GM18505 (cell line): ENCODE data around the gene BRF1.

Experiments
- ATAC-seq: cut with Tn5 transposase; IDR thresholded peaks from one replicate; pipeline ENCODE4 v1.9.1; 2021; ENCODE audit not compliant: unreplicated experiment
- POLR2A ChIP-seq: IDR thresholded peaks from 4 replicates; pipeline ENCODE4 v1.6.1; 2011; ENCODE audit warnings: borderline replicate concordance; ENCODE audit not compliant: insufficient read depth, insufficient read length; ENCODE audit errors: extremely low read depth

The BRF1 gene

DNA sequence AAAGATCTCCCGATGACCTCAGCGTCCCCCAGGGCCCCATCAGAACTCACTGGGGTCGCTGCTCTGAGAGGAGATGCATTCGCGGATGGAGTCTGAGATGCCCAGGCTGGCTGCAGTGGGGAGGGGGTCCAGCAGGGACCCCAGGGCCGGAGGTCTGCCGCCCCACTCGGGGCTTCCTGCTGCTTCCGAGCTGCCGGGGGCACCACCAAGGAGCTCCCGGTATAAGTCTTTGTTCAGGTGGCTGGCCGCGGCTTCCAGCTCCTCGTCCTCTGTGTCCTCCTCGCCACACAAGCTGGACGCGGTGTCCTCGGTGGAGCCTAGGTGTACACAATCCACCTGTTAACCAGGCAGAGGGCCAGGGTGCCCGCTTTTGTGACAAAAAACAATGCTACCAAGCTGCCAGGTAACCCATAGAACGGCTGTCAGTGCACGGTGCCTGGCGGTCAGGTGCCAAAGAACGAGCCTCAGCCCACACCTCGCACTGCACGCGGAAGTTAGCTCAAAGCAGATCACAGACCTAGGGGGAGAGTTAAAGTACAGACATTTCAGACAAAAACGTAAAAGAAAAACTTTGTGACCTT is 79.1 kb downstream of the BRF1 start:
- no peak for TF ChIP-seq POLR2A
- ATAC-seq: no peak

GRCh38 chr14:105220699-105221597 is 79.9 kb downstream of the BRF1 start:
- no peak for ATAC-seq
- no peak for TF ChIP-seq POLR2A

DNA sequence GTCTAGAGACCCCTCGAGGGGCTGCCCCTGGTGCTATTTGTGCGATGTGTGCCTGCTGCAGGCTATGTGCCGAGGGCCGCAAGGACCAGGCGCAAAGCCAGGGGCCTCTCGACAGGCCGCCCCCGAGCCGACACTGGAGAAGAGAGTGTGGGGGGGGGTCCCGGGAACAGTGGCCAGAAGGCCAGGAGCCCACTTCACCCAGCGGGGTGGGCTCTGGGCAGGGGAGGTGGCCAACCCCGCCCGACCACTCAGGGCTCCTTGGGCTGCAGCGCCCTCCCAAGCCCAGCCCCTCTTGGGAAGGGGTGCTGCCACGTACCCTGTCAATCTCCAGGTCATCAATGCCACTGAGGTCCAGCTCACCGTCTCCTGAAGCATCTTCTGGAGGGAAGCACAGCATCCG is 81.0 kb downstream of the BRF1 start:
- no peak for TF ChIP-seq POLR2A
- no peak for ATAC-seq

DNA sequence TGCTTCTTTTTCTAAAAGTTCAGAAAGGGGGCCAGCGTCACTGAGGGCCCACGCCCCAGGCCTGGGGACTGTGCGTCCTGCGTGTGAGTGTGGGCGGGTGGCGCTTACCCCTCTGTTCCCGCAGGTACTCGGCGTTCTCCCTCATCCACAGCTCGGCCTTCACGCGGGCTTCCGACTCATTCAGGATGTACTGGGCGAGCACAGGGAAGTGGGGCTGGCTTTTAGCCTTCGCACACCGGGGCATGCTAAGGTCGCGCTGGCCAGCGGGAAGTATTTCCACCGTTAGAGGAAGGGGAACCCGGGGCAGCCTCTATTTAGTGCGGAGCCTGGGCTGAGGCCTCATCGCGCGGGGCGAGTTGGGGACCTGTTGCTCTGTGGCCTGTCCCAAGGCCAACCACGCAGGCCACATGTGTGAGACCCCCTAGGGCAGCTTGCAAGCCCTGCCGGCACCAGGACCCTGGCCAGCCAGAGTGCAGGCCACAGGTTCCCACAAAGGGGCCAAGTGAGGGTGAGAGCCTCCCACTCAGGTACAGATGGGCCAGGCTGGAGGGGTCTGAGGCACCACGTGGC is 81.7 kb downstream of the BRF1 start:
- ATAC-seq: no peak
- TF ChIP-seq POLR2A: no peak

GRCh38 chr14:105218611-105219010 is 82.2 kb downstream of the BRF1 start:
- no peak for ATAC-seq
- TF ChIP-seq POLR2A: no peak

GRCh38 chr14:105217774-105218173 is 83.0 kb downstream of the BRF1 start:
- TF ChIP-seq POLR2A: no peak
- ATAC-seq: no peak

DNA sequence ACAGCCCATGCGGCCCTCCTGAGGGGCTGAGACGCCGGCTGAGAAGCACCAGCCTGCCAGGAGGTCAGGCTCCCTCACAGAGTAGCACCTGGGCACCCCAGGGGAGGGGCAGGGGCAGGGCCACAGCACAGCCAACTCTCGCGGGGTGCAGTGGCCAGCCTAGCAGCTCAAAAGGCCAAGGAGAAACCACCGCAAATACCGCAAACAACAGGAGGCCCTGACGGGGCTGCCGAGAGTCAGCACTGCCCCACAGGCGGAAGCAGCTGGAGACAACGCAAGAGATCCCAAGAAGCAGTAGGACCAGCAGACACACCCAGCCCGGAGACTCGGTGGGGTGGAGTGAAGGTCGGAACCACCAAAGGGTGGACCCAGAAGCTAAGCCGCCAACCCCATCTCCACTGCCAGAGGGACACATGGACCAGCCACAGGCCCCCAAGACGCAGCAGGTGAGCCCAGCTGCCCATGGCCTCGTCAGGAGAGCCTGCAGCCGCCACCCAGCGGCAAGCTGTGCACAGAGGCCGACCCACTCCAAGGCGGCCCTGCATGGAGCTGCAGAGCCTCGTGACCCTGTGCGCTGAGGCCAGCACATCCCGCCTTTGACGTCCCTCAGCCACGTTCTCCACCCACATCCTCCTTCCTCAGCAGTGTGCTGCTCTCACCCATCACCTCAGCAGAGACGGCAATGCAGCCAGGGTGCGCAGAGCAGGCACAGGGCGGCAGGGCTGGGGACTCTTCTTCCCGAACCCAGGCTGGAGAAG is 84.1 kb downstream of the BRF1 start:
- TF ChIP-seq POLR2A: no peak
- ATAC-seq: no peak

DNA sequence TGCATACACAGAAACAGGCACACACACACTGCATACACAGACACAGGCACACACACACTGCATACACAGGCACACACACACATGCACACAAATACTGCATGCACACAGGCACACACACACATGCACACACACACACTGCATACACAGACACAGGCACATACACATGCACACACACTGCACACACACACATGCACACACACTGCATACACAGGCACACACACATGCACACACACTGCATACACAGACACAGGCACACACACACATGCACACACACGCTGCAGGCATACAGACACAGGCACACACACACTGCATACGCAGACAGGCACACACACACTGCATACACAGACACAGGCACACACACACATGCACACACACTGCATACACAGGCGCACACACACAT is 85.2 kb downstream of the BRF1 start:
- no peak for TF ChIP-seq POLR2A
- no peak for ATAC-seq

DNA sequence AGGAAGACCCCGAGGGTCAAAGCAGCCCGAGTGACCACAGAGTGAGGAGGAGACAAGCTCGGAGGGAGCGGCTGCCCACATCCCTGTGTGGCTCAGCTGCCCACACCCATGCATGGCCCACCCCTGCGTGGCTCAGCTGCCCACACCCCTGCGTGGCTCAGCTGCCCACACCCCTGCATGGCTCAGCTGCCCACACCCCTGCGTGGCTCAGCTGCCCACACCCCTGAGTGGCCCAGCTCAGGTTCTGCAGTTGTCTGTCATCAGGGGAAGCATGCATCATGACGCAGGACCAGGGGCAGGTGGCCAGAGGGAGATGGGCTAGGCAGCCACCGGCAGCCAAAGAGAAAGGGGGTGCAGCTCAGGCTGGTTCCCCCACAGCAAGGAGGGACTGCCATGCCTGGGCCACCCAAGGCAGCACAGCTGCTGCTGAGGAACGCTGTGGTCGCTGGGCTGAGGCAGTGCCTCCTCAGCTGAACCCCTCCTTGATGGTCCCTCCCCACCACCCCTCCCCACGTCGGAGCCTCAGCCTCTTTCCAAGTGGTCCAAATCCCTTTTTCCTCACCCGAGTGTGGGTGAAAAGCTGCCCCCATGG is 86.4 kb downstream of the BRF1 start:
- no peak for TF ChIP-seq POLR2A
- no peak for ATAC-seq

- TF ChIP-seq POLR2A: no peak
- no peak for ATAC-seq
Measured at GRCh38 chr14:105213361-105213760, 87.4 kb downstream of the BRF1 start.

GRCh38 chr14:105212541-105213300 is 88.1 kb downstream of the BRF1 start:
- no peak for TF ChIP-seq POLR2A
- no peak for ATAC-seq

GRCh38 chr14:105211758-105212089 is 89.1 kb downstream of the BRF1 start:
- no peak for ATAC-seq
- no peak for TF ChIP-seq POLR2A

- no peak for ATAC-seq
- no peak for TF ChIP-seq POLR2A
Measured at GRCh38 chr14:105211086-105211757, 89.6 kb downstream of the BRF1 start.
